Nucleus accumbens (tissue), 56 donors: Measurements from ENCODE around the gene C6orf136.

Experiments
- DNase-seq, 56 donors: peaks; one replicate each; lab custom pipeline; 2025; lab: John Stamatoyannopoulos, UW

C6orf136 gene

GRCh38 chr6:30615219-30615957 lies 31.5 kb upstream of the C6orf136 start:
- DNase-seq, result peak in 31 of 56 donors; percentile 4 to 62 (median 30)

GRCh38 chr6:30615958-30616810 lies 30.7 kb upstream of the C6orf136 start:
- peak in 8 of 56 donors; percentile 3 to 16 (median 8) for DNase-seq

GRCh38 chr6:30616811-30617564 lies 29.9 kb upstream of the C6orf136 start, which contains the start of gene PPP1R10:
Gene PPP1R10, minus strand, starts transcription at chr6:30617243. Its CDS starts 7,299 bp downstream, at chr6:30609944.
- peak; percentile 93 to 100 (median 98) for DNase-seq

- peak; percentile 77 to 99 (median 96) for DNase-seq
Measured at GRCh38 chr6:30617565-30618269, 29.2 kb upstream of the C6orf136 start, which contains the start of gene MRPS18B. Gene MRPS18B, plus strand, starts transcription at chr6:30617840. Its CDS starts 26 bp downstream, at chr6:30617866.

GRCh38 chr6:30618270-30618797 lies 28.6 kb upstream of the C6orf136 start:
- no peak for DNase-seq

- no peak for DNase-seq
Measured at GRCh38 chr6:30619561-30619960, 27.4 kb upstream of the C6orf136 start.

GRCh38 chr6:30625511-30625910 lies 21.4 kb upstream of the C6orf136 start:
- no peak for DNase-seq

GRCh38 chr6:30626484-30627366 lies 20.2 kb upstream of the C6orf136 start, which contains the start of gene ATAT1:
Gene ATAT1, plus strand, starts transcription at chr6:30626874.
- DNase-seq, result peak in 55 of 56 donors; percentile 51 to 95 (median 85)

- no peak for DNase-seq
Measured at GRCh38 chr6:30635834-30636233, 11.1 kb upstream of the C6orf136 start.

- DNase-seq, result no peak
Measured at GRCh38 chr6:30640481-30640880, 6.5 kb upstream of the C6orf136 start.

- DNase-seq, result no peak
Measured at GRCh38 chr6:30641048-30641447, 5.9 kb upstream of the C6orf136 start.

GRCh38 chr6:30643656-30644055 lies 3.3 kb upstream of the C6orf136 start:
- no peak for DNase-seq

- no peak for DNase-seq
Measured at GRCh38 chr6:30644769-30645168, 2.2 kb upstream of the C6orf136 start.

- no peak for DNase-seq
Measured at GRCh38 chr6:30645989-30646388, 944 bp upstream of the C6orf136 start.

- peak in 49 of 56 donors; percentile 39 to 94 (median 79) for DNase-seq
Measured at GRCh38 chr6:30647242-30648116, 546 bp downstream of the C6orf136 start.

GRCh38 chr6:30651143-30651542 lies 4.2 kb downstream of the C6orf136 start:
- DNase-seq, result no peak
